GM12872 (cell line): Measurements from ENCODE around the gene COX4I1.

Source experiments
- TF ChIP-seq, protein P1 (sequence below): IDR thresholded peaks from 3 replicates; pipeline ENCODE4 v1.5.1; 2011; ENCODE audit warnings: low read depth, mild to moderate bottlenecking, low read length, moderate library complexity; ENCODE audit not compliant: insufficient read depth

Gene COX4I1

DNA sequence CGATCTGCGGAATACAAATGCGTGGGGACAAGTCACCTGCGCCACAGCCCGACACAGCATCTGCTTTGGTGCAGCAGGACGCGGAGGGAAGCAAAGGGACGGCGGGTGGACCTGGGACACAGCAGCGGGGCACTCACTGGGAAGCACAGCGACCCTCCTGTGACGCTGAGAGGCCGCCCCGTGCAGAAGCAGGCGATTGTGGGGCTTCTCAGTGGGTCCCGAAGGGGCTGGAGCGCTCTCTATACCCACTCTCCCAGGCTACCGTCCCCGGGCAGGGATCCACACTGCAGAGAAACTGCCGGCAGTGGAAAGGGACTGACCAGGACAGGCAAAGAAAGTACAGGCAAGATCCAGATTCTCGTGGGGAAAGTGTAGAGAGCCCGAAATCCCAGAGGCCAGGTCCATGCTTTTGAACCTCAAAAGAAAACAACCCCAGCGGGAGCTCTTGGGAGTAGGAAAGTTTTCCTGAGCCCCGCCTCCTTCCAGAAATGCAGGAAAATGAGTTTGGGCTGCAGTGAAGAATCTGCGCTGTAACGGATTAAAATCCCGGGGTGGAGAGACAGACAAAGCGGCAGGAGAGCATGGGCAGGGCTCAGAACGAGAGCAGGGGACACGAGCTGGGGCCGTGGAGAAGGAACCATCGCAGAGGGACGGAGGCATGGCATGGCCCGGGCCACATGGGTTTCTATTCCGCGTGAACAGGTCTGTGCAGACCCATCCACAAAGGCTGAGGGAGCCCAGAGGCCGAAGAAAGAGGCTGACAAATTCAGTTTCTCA lies 12.7 kb downstream of the COX4I1 start:
- TF ChIP-seq, protein P1, sequence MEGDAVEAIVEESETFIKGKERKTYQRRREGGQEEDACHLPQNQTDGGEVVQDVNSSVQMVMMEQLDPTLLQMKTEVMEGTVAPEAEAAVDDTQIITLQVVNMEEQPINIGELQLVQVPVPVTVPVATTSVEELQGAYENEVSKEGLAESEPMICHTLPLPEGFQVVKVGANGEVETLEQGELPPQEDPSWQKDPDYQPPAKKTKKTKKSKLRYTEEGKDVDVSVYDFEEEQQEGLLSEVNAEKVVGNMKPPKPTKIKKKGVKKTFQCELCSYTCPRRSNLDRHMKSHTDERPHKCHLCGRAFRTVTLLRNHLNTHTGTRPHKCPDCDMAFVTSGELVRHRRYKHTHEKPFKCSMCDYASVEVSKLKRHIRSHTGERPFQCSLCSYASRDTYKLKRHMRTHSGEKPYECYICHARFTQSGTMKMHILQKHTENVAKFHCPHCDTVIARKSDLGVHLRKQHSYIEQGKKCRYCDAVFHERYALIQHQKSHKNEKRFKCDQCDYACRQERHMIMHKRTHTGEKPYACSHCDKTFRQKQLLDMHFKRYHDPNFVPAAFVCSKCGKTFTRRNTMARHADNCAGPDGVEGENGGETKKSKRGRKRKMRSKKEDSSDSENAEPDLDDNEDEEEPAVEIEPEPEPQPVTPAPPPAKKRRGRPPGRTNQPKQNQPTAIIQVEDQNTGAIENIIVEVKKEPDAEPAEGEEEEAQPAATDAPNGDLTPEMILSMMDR, result no peak

DNA sequence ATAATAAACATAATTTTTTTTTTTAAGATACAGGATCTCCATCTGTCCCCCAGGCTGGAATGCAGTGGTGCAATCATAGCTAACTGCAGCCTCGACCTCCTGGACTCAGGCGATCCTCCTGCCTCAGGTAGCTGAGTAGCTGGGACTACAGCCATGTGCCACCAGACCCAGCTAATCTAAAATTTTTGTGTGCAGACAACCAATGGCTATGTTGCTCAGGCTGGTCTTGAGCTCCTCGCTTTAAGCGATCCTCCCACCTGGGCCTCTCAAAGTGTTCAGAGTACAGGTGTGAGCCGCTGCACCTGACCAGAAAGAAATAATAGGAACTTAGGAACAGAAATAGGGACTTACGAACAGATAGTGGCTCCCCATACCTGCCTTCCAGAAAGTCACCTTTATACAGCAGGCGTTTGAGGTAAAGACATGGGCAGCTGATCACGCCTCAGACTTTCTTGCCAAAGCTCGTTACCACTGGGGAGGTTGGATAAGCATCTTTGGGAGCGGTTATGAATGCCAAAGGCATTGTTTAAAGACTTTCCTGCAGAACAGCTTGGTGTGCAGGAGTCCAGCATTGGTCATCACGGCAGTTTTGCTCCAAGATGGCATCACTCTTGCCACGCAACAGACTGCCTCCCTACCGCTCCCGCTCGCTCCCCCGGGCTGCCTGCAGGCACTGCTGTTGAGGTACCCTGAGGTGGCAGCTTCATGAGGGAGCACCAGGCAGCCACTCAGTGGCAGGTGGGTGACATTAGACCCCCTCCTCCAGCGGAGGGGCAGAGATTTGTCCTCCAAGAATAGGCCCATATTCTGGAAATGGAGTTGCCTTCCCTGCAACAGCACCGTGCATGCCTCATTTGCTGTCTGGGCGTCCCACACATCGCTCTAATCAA lies 13.6 kb downstream of the COX4I1 start:
- TF ChIP-seq, protein P1, result no peak

DNA sequence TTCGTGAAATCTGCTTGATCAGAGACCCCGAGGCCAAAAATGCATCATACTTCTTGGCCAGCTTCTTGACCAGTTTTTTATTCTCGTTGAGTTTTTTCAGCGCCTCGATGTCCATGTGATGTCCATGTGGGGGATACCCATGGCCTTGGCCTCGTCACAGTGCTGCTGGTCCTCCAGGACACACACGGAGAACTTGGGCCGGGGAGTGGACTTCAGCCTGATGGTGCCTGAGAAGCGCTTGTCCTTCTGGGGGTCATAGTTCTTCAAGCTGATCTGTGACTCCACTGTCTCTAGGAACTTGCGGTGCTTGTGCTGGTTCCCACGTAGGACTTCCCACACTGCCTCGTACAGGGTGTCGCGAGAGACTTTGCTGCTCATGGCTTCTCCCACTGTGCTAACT lies 16.7 kb downstream of the COX4I1 start:
- TF ChIP-seq, protein P1, result no peak

DNA sequence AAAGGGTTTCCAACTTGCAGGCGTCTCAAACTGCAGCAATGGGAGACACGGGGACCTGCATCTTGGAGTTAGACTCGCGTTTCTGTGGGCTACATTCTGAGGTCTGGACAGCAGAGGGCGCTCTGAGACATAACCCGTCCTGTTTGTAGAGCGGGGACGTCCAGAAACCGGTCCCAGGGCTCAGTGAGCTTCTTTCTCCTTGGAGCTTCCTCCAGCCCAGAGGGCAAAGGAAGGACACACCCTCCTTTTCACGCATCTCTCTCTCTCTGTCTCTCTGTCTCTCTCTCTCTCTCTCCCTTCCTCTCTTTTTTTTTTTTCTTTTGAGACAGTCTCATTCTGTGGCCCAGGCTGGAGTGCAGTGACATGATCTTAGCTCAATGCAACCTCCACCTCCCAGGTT lies 19.8 kb downstream of the COX4I1 start:
- TF ChIP-seq, protein P1, result peak; percentile 92

DNA sequence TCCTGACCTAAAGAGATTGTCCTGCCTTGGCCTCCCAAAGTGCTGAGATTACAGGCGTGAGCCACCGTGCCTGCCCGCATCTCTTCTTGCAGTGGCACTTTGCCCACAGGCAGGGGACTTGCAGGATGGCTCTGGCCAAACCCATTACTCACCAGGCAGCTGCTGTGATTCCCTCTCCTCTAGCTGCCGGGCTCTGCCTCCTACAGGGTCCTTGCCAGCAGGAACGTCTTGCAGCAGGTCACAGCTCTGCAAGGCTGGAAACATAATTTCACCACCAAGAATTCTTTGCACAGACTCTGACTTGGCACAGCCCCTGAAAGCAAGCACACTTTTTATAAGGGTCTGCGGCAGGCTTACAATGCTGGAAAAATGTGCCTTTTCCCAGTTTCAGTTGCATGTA lies 20.3 kb downstream of the COX4I1 start:
- TF ChIP-seq, protein P1, result no peak

DNA sequence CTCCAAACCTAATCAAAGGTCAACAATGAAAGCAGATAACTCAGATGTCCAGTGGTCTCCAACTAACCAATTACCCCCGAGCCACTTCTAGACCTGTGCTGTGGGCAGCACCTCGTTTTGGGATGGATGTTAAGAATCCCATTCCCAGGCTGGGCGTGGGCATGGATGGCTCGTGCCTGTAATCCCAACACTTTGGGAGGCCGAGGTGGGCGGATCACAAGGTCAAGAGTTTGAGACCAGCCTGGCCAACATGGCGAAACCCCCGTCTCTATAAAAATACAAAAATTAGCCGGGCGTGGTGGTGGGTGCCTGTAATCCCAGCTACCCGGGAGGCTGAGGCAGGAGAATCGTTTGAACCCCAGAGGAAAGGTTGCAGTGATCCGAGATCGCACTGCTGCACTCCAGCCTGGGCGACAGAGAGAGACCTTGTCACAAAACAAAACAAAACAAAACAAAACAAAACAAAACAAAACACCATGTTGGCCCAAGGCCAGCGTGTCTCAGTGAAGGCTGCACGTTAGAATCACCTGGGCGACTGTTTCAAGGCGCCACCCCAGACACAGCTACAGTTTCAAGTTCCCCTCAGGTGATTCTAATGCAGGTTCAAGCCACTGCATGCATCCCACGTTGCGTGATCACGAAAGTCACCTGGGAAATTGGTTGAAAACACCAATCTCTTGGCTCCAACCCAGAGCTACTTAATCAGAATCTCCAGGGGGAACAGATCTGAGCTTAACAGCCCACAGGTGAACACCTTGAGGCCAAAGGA lies 21.3 kb downstream of the COX4I1 start:
- TF ChIP-seq, protein P1, result no peak
